DMS114 treated with DMSO at 0.1 percent for 48 hours (cell line): Measurements from ENCODE around the gene EHBP1.
"Not testable (repeated sequence)": the region's sequence is repeated elsewhere in the genome, so short reads cannot be mapped to it uniquely, and the experiment has no call there.

Source experiments
- DNase-seq: peaks from one replicate; lab custom pipeline; 2025; ENCODE audit not compliant: unreplicated experiment; lab: John Stamatoyannopoulos, UW

The EHBP1 gene

GRCh38 chr2:63058144-63058920, 352.8 kb downstream of the EHBP1 start:
- DNase-seq = no peak

GRCh38 chr2:63058921-63059792, 353.6 kb downstream of the EHBP1 start:
- no peak for DNase-seq

DNA sequence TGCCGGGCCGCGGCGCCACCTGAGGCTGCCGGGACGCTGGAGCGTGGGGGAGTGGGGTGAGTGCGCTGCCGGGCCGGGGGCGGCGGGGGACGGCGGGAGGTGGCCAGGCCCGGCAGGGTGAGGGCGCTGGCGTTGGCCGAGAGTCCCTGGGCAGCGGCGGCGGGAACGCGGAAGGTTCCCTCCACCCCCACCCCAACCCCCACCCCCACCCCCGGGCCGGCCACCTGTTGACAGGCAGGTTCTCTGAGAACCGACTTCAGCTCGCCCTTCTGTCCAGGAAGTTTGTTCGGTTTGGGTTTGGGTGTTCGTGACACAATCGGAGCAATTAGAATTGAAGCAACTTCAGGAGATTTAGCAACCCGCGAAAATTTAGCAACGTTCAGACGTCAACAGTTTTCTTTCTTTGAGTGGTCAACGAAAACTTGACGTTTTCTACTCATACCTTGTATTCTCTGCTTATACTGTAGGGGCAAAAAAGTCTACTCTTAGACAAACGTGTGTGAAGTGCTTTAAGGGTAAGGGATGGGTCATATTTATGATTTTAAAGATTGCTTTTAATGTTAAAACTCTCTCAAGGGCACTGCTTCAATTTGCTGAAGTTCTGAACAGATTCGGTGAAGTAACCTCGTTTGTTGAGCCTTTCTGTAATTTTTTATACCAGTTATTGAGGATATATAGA, 354.4 kb downstream of the EHBP1 start:
- DNase-seq = peak; percentile 16

- no peak for DNase-seq
Measured at GRCh38 chr2:63060472-63060991, 355.0 kb downstream of the EHBP1 start.

GRCh38 chr2:63064197-63064596, 358.7 kb downstream of the EHBP1 start:
- no peak for DNase-seq

- DNase-seq = no peak
Measured at GRCh38 chr2:63064661-63065060, 359.1 kb downstream of the EHBP1 start.

DNA sequence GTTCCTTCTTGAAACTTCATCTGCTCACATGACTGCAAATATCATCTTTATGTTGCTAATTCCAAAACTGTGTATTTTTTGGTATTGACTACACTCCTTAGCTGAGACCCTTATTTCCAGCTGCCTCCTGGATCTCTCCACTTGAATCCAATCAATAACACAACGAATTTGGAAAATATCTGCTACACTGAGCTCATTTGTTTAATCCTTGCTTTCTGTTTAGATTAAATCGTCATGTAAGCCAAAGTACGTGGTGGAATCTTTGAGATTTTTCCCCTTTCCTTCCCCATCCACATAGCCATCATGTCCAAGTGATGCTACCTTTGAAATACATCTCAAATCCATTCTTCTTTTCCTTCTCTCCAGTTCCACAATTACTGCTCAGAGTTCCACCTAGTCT, 360.8 kb downstream of the EHBP1 start:
- DNase-seq = no peak

GRCh38 chr2:63066838-63067237, 361.3 kb downstream of the EHBP1 start:
- DNase-seq = no peak

DNA sequence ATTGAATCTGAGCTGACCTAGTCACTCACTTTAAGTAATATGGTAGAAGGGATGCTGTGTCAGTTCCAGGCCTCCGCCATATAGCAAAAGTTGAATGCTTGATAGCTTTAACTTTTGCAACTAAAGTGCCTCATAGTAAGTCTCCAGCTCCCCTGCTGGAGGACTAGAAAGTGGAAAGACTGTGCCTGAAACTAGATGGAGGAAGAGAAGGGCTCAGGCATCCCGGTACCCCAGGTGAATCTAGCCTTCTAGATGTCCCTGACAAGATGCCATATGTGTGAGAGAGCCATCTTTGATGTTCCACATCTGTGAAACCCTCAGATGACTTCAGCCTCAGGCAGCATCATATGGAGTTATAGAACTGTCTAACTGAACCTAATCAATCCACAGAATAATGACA, 366.2 kb downstream of the EHBP1 start:
- no peak for DNase-seq

DNA sequence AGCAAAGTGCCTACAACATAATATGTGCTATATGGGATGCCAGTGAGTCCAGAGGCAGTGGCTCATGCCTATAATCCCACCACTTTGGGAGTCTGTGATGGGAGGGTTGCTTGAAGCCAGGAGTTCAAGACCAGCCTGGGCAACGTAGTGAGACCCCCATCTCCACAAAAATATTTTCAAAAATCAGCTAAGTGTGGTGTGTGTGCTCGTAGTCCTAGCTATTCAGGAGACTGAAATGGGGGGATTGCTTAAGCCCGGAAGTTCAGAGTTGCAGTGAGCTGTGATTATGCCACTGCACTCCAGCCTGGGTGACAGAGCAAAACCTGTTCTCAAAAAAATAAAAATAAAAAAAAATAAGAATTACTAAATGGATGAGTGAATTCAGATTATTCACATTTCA, 368.5 kb downstream of the EHBP1 start:
- DNase-seq = no peak

DNA sequence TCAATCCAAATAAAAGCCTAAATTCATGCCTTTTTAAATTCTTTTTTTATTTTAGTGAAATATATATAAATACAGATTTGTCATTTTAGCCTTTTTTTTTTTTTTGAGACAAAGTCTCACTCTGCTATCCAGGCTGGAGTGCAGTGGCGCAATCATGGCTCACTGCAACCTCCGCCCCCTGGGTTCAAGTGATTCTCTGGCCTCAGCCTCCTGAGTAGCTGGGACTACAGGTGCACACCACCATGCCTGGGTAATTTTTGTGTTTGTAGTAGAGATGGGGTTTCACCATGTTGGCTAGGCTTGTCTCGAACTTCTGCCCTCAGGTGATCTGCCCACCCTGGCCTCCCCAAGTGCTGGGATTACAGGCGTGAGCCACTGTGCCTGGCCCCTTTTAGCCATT, 368.9 kb downstream of the EHBP1 start:
- DNase-seq = not testable (repeated sequence)

DNA sequence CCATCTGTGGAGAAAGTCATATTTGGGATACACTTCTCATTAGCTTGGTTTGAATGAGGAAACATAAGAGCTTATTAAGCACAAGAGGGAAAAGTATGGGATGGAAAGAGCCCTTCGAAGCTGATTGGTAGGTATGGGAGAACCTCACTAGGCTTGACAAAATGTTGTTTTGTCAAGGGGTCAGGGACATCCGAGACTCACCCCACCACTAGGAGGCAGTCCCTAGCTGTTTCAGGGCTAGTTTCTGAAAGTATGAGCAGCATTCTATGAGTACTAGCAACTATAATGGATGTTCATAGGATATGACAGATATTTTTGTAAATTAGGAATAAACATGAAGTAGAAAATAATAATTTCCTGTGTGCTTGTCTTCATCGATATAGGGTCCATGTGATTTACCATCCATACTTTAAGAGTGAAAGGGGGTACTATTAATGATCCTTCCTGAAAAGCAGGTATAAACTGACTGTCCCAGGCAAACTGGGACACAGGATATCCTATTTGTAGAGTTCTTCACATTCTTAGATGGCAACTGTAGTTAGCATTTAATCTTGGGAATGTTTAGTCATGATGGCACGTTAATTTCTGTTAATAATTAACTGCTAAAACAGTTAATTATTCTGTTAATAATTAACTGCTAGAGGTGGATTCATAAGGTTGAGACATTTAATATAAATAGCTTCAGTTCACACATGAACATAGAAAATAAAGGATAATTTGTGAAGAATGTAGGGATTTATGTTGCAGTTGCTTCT, 373.5 kb downstream of the EHBP1 start:
- no peak for DNase-seq

- DNase-seq = no peak
Measured at GRCh38 chr2:63081404-63081803, 375.9 kb downstream of the EHBP1 start.

- DNase-seq = no peak
Measured at GRCh38 chr2:63086687-63087086, 381.2 kb downstream of the EHBP1 start.

- no peak for DNase-seq
Measured at GRCh38 chr2:63092401-63092800, 386.9 kb downstream of the EHBP1 start.

GRCh38 chr2:63092857-63093256, 387.3 kb downstream of the EHBP1 start:
- DNase-seq = no peak

DNA sequence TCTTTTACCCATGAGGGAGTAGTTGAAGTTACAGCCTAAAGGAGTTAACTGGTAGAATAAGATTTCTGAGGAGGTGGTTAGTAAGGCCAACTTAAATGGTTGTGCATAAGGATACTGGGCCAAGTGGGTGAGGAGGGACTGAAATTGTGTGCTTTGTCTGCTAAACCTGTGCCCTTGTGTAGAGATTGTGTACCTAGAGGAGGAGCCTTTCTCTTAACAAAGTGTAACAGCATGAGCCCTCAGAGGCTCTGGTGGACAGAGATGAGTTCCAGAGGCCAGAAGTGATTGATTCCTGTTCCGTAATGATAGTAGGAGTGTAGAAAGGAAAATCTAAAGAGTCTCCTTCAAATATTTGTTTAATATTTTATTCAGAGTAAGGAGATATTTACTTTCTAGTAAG, 388.0 kb downstream of the EHBP1 start:
- DNase-seq = no peak
